Ishikawa (cell line): ENCODE results near the gene CNNM1.

Source experiments
- CREB1 ChIP-seq: IDR thresholded peaks from 2 replicates; pipeline ENCODE4 v1.6.1; 2012; ENCODE audit warnings: low read depth
- EP300 ChIP-seq: IDR thresholded peaks from 2 replicates; pipeline ENCODE4 v1.6.1; 2012; ENCODE audit warnings: borderline replicate concordance
- MAX ChIP-seq: IDR thresholded peaks from 2 replicates; pipeline ENCODE4 v1.6.1; 2012

- TF ChIP-seq CREB1 (no peak), EP300 (no peak), MAX (no peak)
These were observed 82.4 kb downstream of the CNNM1 start for GRCh38 chr10:99411546-99411945.
